Gastroesophageal sphincter (tissue), 3 donors: ENCODE results near the gene RNASE11.

Source experiments
- POLR2A ChIP-seq, 2 donors: fragments of 450-650 bp; IDR thresholded peaks; one replicate each; pipeline ENCODE4 v1.6.1; 2017; ENCODE audit warnings: antibody characterized with exemption in 2 of 2, mild to moderate bottlenecking in 2 of 2, moderate library complexity in 1 of 2
- TF ChIP-seq, protein P1 (sequence below), 4 experiments: fragments of 200-600 bp in 2 of 4; fragments of 450-650 bp in 2 of 4; sonication (generic) in 1 of 4; IDR thresholded peaks; one replicate each; pipeline ENCODE4 v1.5.1; 2017 to 2019; ENCODE audit warnings: antibody characterized with exemption in 4 of 4, mild to moderate bottlenecking in 2 of 4, moderate library complexity in 2 of 4

DNA sequence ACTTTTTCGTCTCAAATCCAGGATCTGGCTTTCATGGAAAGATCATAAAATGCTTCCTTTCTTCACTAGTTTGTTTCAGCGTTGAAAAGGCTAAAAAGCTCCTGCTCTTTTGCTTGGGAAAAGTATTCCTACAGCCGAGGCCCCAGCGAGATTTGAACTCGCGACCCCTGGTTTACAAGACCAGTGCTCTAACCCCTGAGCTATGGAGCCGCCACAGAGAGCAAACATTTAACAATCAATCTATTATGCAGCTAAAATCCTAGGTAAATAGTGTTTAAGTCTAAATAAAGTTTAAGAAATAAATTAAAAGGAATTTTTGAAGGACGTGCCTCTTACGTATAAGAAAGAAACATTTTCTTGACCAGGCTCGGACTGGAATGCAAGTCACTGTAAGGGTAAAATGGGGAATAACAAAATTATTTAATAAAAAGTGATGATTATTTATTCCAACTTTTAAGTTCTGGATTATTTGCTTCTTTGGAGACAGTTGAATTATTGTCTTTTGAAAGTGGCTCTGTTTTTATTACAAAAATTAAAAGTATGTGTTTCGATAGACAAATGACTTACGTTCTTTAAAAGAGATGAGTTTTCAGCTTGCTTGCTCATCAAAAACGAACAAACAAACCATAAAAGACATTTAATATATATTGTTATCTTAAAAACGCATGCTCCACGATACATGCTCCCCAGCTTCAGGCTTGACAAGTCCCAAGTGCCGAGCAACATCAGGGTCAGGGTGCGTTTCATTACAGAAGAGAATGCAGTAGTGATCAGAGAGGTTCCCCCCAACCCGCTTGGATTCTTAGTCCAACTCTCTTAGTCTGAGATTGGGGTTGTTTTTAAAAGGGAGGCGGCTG, 43.5 kb upstream of the RNASE11 start:
- TF ChIP-seq, protein P1, sequence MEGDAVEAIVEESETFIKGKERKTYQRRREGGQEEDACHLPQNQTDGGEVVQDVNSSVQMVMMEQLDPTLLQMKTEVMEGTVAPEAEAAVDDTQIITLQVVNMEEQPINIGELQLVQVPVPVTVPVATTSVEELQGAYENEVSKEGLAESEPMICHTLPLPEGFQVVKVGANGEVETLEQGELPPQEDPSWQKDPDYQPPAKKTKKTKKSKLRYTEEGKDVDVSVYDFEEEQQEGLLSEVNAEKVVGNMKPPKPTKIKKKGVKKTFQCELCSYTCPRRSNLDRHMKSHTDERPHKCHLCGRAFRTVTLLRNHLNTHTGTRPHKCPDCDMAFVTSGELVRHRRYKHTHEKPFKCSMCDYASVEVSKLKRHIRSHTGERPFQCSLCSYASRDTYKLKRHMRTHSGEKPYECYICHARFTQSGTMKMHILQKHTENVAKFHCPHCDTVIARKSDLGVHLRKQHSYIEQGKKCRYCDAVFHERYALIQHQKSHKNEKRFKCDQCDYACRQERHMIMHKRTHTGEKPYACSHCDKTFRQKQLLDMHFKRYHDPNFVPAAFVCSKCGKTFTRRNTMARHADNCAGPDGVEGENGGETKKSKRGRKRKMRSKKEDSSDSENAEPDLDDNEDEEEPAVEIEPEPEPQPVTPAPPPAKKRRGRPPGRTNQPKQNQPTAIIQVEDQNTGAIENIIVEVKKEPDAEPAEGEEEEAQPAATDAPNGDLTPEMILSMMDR (IDR thresholded peaks at IDR 0.05), result no peak
- no peak for TF ChIP-seq POLR2A (IDR thresholded peaks at IDR 0.05)
